Melanocyte of skin (primary cell): ENCODE results near the gene GRM7. TPM values are rescaled to one million over a fixed set of nuclear protein-coding genes. Genes with fewer than 3 reads are reported as not detected.

Experiments
- total RNA-seq, 2 donors: library from RNA; depleted of rRNA; stranded (reverse); fragments of >200 nt; gene quantifications; 2 replicates each; pipeline ENCODE4 v1.2.3, GENCODE V29; 2012

The GRM7 gene
- not detected for total RNA-seq

DNA sequence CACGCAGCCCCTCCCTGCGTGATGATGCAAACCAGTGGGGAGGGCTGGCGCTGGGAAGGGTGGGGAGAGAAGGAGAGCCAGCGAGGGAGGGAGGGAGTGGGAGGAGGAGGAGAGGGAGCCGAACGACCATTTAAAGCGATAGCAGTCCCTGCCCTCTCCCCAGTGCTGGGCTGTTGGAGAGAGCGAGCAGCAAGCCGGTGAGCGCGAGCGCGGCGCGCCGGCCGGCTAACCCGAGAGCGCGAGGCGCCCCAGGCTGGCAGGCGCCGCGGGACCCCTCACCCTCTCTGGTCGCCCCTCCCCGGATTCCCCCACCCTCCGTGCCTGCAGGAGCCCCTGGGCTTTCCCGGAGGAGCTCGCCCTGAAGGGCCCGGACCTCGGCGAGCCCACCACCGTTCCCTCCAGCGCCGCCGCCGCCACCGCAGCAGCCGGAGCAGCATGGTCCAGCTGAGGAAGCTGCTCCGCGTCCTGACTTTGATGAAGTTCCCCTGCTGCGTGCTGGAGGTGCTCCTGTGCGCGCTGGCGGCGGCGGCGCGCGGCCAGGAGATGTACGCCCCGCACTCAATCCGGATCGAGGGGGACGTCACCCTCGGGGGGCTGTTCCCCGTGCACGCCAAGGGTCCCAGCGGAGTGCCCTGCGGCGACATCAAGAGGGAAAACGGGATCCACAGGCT is at the start of gene GRM7:
GRM7 (plus strand) TSS at position 162 of the 671 bp plus-strand sequence.

